ENCODE data around the gene EPO.
"Not testable (repeated sequence)": the region's sequence is repeated elsewhere in the genome, so short reads cannot be mapped to it uniquely, and the experiment has no call there.

Gene EPO

DNA sequence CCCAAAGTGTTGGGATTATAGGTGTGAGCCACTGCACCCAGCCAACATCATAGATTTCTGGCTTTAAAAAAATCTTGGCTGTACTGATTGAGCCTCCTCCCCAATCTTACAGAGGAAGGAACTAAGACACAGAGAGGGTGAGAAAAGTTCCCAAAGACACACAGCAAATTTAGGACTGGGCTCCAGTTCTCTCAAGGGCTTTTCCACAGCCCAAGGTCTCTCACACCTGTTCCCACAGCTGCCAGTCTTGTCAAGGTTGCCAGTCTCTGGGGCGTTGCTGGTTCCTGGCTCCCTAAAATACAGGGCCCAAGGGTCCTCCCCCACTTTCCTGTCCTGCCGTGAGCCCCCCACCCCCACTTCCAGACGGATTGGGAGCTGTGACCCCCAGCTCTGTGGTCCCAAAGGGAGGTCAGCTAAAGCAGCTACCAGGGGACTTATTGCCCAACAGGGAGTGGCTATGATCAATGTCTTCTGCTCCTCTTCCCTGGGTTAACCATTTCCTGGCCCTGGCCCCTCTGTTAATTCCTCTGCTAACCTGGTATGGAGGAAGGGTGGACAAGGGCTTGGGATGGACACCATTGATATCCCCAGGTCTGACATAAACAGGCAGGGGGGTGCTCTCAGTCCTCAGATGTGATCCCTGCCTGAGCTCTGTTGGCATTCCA, 10.0 kb downstream of the EPO start:
- no peak overlapping the region for H3K4me3 ChIP-seq (ENCODE audit: low read depth in 1 of 2, low read length in 2 of 2)
- no peaks in the 10 kb centered on the region for H3K27me3 ChIP-seq (ENCODE audit: control insufficient read depth in 1 of 2, insufficient read depth in 2 of 2, low read length in 2 of 2)
- H3K9me3 ChIP-seq (ENCODE audit: low read length), result no peaks in the 10 kb centered on the region
- no peak overlapping the region for H3K9ac ChIP-seq (ENCODE audit: low read length)
- peaks cover 4% of the 10 kb centered on the region for H3K4me1 ChIP-seq (ENCODE audit: insufficient read depth, low read length)
- no peak overlapping the region for H3K27ac ChIP-seq (ENCODE audit: low read depth, low read length)
- no peaks in the 10 kb centered on the region for H3K36me3 ChIP-seq (ENCODE audit: insufficient read depth, low read length)

DNA sequence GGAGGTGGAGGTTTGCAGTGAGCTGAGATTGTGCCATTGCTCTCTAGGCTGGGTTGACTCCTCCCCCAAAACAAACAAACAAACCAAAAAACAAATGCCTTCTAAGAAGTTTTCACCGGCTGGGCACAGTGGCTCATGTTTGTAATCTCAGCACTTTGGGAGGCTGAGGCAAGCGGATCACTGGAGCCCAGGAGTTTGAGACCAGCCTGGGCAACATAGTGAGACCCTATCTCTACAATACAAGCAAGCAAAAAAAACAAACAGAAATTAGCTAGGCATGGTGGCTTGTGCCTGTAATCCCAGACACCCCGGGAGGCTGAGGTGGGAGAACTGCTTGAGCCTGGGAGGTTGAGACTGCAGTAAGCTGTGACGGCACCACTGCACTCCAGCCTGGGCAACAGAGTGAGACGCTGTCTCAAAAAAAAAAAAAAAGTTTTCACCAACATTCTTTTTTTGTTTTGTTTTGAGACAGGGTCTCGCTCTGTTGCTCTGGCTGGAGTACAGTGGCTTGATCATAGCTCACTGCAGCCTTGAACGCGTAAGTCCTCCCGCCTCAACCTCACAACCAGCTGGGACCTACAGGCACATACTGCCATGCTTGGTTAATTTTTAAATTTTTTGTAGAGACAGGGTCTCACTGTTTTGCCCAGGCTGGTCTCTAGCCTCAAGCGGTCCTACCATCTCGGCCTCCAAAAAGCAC, 11.8 kb downstream of the EPO start:
- Histone ChIP-seq H3K36me3 (ENCODE audit: insufficient read depth, low read length) (no peaks in the 10 kb centered on the region), H3K9me3 (ENCODE audit: low read length) (no peaks in the 10 kb centered on the region), H3K4me3 (ENCODE audit: low read depth in 1 of 2, low read length in 2 of 2) (no peak overlapping the region), H3K4me1 (ENCODE audit: insufficient read depth, low read length) (peaks cover 4% of the 10 kb centered on the region), H3K9ac (ENCODE audit: low read length) (no peak overlapping the region), H3K27ac (ENCODE audit: low read depth, low read length) (no peak overlapping the region), H3K27me3 (ENCODE audit: control insufficient read depth in 1 of 2, insufficient read depth in 2 of 2, low read length in 2 of 2) (no peaks in the 10 kb centered on the region)

DNA sequence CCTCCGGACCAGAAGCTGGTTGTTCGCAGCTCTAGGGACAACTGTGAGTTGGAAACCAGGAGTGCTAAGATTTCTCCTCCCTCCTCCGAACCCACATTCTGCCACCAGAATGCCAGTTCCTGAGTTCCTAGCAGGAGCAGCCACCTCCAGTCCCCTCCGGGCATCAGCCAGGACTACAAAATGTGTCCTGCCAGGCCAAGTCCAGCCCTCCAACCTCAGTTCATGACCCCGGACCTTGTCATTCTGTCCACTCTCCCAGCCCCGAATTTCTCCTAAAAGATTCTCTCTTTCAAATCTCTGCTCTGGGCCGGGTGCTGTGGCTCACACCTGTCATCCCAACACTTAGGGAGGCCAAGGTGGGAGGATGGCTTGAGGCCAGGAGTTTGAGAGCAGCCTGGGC, 15.5 kb downstream of the EPO start:
- Histone ChIP-seq H3K9me3 (ENCODE audit: low read length) (no peaks in the 10 kb centered on the region), H3K4me3 (ENCODE audit: low read depth in 1 of 2, low read length in 2 of 2) (no peak overlapping the region), H3K27ac (ENCODE audit: low read depth, low read length) (no peak overlapping the region), H3K36me3 (ENCODE audit: insufficient read depth, low read length) (no peaks in the 10 kb centered on the region), H3K27me3 (ENCODE audit: control insufficient read depth in 1 of 2, insufficient read depth in 2 of 2, low read length in 2 of 2) (no peaks in the 10 kb centered on the region), H3K9ac (ENCODE audit: low read length) (no peak overlapping the region), H3K4me1 (ENCODE audit: insufficient read depth, low read length) (no peaks in the 10 kb centered on the region)

DNA sequence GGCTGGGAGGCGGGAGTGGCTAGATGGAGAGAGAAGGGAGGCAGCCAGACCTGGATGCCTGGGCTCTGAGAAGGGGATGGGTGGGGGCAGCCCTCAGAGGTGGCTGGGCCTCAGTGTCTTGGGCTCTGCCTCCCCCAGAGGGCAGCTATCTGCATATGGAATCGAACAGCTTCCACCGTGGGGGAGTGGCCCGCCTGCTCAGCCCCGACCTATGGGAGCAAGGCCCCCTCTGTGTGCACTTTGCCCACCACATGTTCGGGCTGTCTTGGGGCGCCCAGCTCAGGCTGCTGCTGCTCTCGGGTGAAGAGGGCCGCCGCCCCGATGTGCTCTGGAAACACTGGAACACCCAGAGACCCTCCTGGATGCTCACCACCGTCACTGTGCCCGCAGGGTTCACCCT, 16.4 kb downstream of the EPO start:
- H3K4me3 ChIP-seq (ENCODE audit: low read depth in 1 of 2, low read length in 2 of 2), result no peak overlapping the region
- H3K27ac ChIP-seq (ENCODE audit: low read depth, low read length), result no peak overlapping the region
- no peaks in the 10 kb centered on the region for H3K36me3 ChIP-seq (ENCODE audit: insufficient read depth, low read length)
- no peaks in the 10 kb centered on the region for H3K27me3 ChIP-seq (ENCODE audit: control insufficient read depth in 1 of 2, insufficient read depth in 2 of 2, low read length in 2 of 2)
- H3K9me3 ChIP-seq (ENCODE audit: low read length), result no peaks in the 10 kb centered on the region
- H3K4me1 ChIP-seq (ENCODE audit: insufficient read depth, low read length), result no peaks in the 10 kb centered on the region
- H3K9ac ChIP-seq (ENCODE audit: low read length), result no peak overlapping the region

DNA sequence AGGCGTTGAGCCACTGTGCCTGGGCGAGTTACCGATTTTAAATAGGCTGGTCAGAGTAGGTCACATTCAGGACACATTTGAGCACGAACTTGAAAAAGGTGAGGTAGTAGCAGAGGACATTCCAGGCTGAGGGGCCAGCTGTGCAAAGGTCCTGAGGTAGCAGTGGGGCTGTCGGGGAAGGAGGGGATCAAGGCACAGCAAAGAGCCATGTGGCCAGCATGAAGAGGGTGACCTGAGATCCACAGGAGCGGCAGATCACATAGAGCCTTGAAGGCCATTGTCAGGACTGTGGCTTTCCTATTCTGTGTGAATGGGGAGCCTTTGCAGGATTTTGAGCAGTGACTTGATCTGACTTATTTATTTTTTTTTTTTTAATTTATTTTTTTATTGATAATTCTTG, 19.7 kb downstream of the EPO start:
- Histone ChIP-seq H3K9ac (ENCODE audit: low read length) (no peak overlapping the region), H3K36me3 (ENCODE audit: insufficient read depth, low read length) (no peaks in the 10 kb centered on the region), H3K4me3 (ENCODE audit: low read depth in 1 of 2, low read length in 2 of 2) (no peak overlapping the region), H3K4me1 (ENCODE audit: insufficient read depth, low read length) (no peaks in the 10 kb centered on the region), H3K27me3 (ENCODE audit: control insufficient read depth in 1 of 2, insufficient read depth in 2 of 2, low read length in 2 of 2) (no peaks in the 10 kb centered on the region), H3K9me3 (ENCODE audit: low read length) (no peaks in the 10 kb centered on the region), H3K27ac (ENCODE audit: low read depth, low read length) (no peak overlapping the region)

DNA sequence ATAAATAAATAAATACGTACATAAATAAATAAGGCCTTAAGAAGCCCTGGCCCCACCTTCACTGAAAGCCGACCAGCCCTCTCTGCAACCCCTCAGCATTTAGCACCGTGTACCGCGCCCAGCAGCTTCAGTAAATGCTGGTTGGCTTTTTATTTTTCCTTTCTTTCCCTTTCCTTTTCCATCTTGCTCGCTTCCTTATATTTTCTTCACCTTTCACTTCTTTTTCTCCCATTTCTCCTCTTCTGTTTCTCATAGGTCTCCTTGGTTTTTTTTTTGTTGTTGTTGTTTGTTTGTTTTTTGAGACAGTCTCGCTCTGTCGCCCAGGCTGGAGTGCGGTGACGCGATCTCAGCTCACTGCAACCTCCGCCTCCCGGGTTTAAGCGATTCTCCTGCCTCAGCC, 24.3 kb downstream of the EPO start:
- no peaks in the 10 kb centered on the region for H3K9me3 ChIP-seq (ENCODE audit: low read length)
- no peak overlapping the region for H3K9ac ChIP-seq (ENCODE audit: low read length)
- no peaks in the 10 kb centered on the region for H3K4me1 ChIP-seq (ENCODE audit: insufficient read depth, low read length)
- H3K27ac ChIP-seq (ENCODE audit: low read depth, low read length), result no peak overlapping the region
- peaks cover 0 to 4% of the 10 kb centered on the region in 2 donors for H3K27me3 ChIP-seq (ENCODE audit: control insufficient read depth in 1 of 2, insufficient read depth in 2 of 2, low read length in 2 of 2)
- no peak overlapping the region for H3K4me3 ChIP-seq (ENCODE audit: low read depth in 1 of 2, low read length in 2 of 2)
- no peaks in the 10 kb centered on the region for H3K36me3 ChIP-seq (ENCODE audit: insufficient read depth, low read length)

DNA sequence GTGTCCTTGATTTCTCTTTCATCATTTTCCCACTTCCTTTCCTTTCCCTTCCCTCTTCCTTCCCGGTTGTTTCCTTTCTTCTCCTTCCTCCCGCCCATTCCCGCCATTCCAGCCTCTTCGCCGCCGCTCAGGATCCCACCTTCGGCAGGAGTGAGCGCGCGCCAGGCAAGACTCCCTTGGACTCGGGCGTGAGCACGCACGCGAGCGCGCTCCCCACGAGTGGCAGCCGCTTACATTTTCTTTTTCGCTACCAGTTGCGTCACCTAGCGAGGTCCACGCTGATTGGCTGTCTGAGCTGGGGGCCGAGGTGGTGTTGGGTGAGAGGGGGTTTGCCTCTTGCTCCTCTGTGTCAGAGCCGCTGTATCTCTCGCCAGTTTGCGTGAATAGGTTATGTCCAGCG, 24.9 kb downstream of the EPO start:
- H3K27ac ChIP-seq (ENCODE audit: low read depth, low read length), result no peak overlapping the region
- H3K27me3 ChIP-seq (ENCODE audit: control insufficient read depth in 1 of 2, insufficient read depth in 2 of 2, low read length in 2 of 2), result peaks cover 0 to 4% of the 10 kb centered on the region in 2 donors
- no peaks in the 10 kb centered on the region for H3K4me1 ChIP-seq (ENCODE audit: insufficient read depth, low read length)
- H3K4me3 ChIP-seq (ENCODE audit: low read depth in 1 of 2, low read length in 2 of 2), result peak overlapping the region; percentile 36 to 45
- no peak overlapping the region for H3K9ac ChIP-seq (ENCODE audit: low read length)
- no peaks in the 10 kb centered on the region for H3K9me3 ChIP-seq (ENCODE audit: low read length)
- no peaks in the 10 kb centered on the region for H3K36me3 ChIP-seq (ENCODE audit: insufficient read depth, low read length)

DNA sequence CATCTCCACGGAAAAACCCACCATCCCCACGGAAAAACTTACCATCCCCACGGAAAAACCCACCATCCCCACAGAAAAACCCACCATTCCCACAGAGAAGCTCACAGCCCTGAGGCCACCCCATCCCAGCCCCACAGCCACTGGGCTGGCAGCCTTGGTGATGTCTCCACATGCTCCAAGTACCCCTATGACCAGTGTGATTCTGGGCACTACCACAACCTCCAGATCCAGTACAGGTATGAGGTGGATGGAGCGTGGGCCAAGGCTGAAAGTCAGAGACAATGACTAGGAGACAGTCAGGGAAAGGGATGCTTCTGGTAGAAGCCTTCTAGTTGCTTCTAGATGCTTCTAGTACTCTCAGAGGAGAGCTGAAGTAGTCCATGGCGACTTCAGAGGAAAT, 32.7 kb downstream of the EPO start:
- Histone ChIP-seq H3K4me1 (ENCODE audit: insufficient read depth, low read length) (no peaks in the 10 kb centered on the region), H3K9me3 (ENCODE audit: low read length) (no peaks in the 10 kb centered on the region), H3K36me3 (ENCODE audit: insufficient read depth, low read length) (no peaks in the 10 kb centered on the region), H3K27me3 (ENCODE audit: control insufficient read depth in 1 of 2, insufficient read depth in 2 of 2, low read length in 2 of 2) (peaks cover 0 to 12% of the 10 kb centered on the region in 2 donors), H3K27ac (ENCODE audit: low read depth, low read length) (no peak overlapping the region), H3K4me3 (ENCODE audit: low read depth in 1 of 2, low read length in 2 of 2) (no peak overlapping the region), H3K9ac (ENCODE audit: low read length) (no peak overlapping the region)

DNA sequence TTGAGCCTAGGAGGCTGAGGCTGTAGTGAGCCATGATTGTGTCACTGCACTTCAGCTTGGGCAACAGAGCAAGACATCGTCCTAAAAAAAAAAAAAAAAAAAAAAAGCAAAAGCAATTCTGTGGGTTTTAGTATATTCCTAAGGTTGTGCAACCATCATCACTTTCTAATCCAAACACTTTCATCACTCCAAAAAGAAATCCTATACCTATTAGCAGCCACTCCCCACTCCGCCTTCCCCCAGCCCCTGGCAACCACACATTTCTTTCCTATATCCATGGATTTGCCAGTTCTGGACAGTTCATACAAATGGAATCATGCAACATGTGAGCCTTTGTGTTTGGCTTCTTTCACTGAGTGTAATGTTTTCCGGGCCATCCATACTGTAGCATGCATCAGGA, 33.5 kb downstream of the EPO start:
- peaks cover 0 to 8% of the 10 kb centered on the region in 2 donors for H3K27me3 ChIP-seq (ENCODE audit: control insufficient read depth in 1 of 2, insufficient read depth in 2 of 2, low read length in 2 of 2)
- H3K4me3 ChIP-seq (ENCODE audit: low read depth in 1 of 2, low read length in 2 of 2), result no peak overlapping the region
- no peaks in the 10 kb centered on the region for H3K9me3 ChIP-seq (ENCODE audit: low read length)
- H3K4me1 ChIP-seq (ENCODE audit: insufficient read depth, low read length), result no peaks in the 10 kb centered on the region
- H3K9ac ChIP-seq (ENCODE audit: low read length), result no peak overlapping the region
- H3K27ac ChIP-seq (ENCODE audit: low read depth, low read length), result no peak overlapping the region
- no peaks in the 10 kb centered on the region for H3K36me3 ChIP-seq (ENCODE audit: insufficient read depth, low read length)

DNA sequence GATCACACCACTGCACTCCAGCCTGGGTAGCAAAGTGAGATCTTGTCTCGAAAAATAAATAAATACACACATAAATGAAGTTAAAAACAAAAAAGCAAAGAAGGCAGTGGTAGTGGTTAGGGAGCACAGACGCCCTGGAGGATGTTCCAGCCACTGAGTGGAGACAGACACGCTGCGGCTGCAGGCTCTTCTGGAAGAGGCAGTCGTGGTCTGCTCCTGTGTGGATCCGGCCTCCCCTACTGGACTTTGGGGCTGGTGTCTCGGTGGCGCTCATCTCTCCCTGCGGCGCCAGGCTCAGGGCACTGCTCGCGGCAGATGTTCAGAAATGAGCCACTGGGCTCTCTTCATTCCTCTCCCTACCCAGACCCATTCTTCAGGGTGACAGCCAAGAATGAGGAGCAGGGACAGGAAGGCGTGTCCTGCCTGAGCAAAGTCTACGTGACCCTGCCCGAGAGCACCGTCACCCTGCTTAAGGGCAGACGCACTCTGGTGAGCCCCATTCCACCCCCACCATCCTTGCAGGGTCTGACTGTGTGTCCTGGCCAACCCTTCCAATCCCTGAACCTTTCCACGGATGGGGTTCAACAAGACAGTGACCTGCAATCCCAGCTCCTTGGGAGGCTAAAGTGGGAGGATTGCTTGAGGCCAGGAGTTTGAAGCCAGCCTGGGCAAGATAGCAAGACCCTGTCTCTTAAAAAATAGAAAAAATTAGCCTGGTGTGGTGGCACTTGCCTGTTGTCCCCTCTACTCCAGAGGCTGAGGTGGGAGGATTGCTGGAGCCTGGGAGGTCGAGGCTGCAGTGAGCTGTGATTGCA, 39.3 kb downstream of the EPO start:
- no peaks in the 10 kb centered on the region for H3K4me1 ChIP-seq (ENCODE audit: insufficient read depth, low read length)
- H3K27me3 ChIP-seq (ENCODE audit: control insufficient read depth in 1 of 2, insufficient read depth in 2 of 2, low read length in 2 of 2), result no peaks in the 10 kb centered on the region
- no peak overlapping the region for H3K27ac ChIP-seq (ENCODE audit: low read depth, low read length)
- no peak overlapping the region for H3K9ac ChIP-seq (ENCODE audit: low read length)
- H3K9me3 ChIP-seq (ENCODE audit: low read length), result no peaks in the 10 kb centered on the region
- H3K36me3 ChIP-seq (ENCODE audit: insufficient read depth, low read length), result no peaks in the 10 kb centered on the region
- no peak overlapping the region for H3K4me3 ChIP-seq (ENCODE audit: low read depth in 1 of 2, low read length in 2 of 2)

DNA sequence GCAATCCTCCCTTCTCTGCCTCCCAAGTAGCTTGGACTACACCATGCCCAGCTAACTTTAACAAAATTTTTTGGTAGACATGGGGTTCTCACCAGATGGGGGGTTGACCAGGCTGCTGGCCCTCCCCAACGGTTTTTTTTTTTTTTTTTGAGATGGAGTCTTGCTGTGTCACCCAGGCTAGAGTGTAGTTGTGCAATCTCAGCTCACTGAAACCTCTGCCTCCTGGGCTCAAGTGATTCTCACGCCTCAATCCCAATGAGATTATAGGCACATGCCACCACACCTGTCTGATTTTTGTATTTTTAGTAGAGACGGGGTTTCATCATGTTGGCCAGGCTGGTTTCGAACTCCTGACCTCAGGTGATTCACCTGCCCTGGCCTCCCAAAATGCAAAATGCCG, 42.6 kb downstream of the EPO start:
- not testable (repeated sequence) for H3K9ac ChIP-seq (ENCODE audit: low read length); H3K9me3 ChIP-seq (ENCODE audit: low read length); H3K27me3 ChIP-seq (ENCODE audit: control insufficient read depth in 1 of 2, insufficient read depth in 2 of 2, low read length in 2 of 2); H3K27ac ChIP-seq (ENCODE audit: low read depth, low read length); H3K4me3 ChIP-seq (ENCODE audit: low read depth in 1 of 2, low read length in 2 of 2); H3K4me1 ChIP-seq (ENCODE audit: insufficient read depth, low read length); H3K36me3 ChIP-seq (ENCODE audit: insufficient read depth, low read length)

Data from muscle layer of colon (tissue), 2 donors.